Vagina (tissue), 2 donors: ENCODE measurements around the gene KIF21A.

ENCODE experiments used
- CTCF ChIP-seq, 3 experiments: fragments of 450-650 bp in 2 of 3; fragments of 200-600 bp in 1 of 3; sonication (generic) in 1 of 3; IDR thresholded peaks; one replicate each; pipeline ENCODE4 v1.5.1; 2017 to 2019; ENCODE audit warnings: antibody characterized with exemption in 3 of 3, mild to moderate bottlenecking in 2 of 3, moderate library complexity in 2 of 3
- POLR2A ChIP-seq, 2 donors: fragments of 450-650 bp; IDR thresholded peaks; one replicate each; pipeline ENCODE4 v1.6.1; 2017; ENCODE audit warnings: antibody characterized with exemption in 2 of 2, mild to moderate bottlenecking in 2 of 2, moderate library complexity in 2 of 2

GRCh38 chr12:39395866-39396265 is 47.1 kb downstream of the KIF21A start:
- TF ChIP-seq CTCF (IDR thresholded peaks at IDR 0.05) (no peak), POLR2A (IDR thresholded peaks at IDR 0.05) (no peak)
